GM18519 (cell line): ENCODE data around the gene FZD1.

Source experiments
- ATAC-seq: cut with Tn5 transposase; IDR thresholded peaks from one replicate; pipeline ENCODE4 v1.9.1; 2021; ENCODE audit warnings: mild to moderate bottlenecking, moderate library complexity; ENCODE audit not compliant: unreplicated experiment, low FRiP score

Gene FZD1

GRCh38 chr7:91264046-91264923, at the start of gene FZD1:
Gene FZD1 (plus strand): TSS chr7:91264433. CDS start chr7:91264881, 448 bp downstream.
- ATAC-seq = peak; percentile 86

- no peak for ATAC-seq
Measured at GRCh38 chr7:91226411-91226810, 37.8 kb upstream of the FZD1 start.

DNA sequence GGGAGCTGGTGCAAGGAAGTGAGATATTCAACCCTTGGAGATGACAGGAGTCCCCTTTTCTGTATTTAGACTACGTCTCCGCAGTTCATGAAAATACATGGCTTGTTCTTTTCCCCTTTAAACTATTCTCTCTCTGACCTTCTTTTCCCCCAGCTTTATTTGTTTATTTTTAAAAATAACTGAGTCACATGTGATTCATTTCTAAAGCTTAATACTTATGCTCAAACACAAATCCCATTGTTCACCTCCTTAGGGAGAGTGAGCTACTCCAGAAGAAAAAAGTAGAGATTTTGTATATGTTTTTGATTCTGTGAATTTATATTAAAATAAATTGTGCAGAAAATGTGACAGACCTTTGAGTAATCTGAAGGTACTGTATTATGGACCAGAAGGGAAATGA, 35.9 kb upstream of the FZD1 start:
- ATAC-seq = no peak

DNA sequence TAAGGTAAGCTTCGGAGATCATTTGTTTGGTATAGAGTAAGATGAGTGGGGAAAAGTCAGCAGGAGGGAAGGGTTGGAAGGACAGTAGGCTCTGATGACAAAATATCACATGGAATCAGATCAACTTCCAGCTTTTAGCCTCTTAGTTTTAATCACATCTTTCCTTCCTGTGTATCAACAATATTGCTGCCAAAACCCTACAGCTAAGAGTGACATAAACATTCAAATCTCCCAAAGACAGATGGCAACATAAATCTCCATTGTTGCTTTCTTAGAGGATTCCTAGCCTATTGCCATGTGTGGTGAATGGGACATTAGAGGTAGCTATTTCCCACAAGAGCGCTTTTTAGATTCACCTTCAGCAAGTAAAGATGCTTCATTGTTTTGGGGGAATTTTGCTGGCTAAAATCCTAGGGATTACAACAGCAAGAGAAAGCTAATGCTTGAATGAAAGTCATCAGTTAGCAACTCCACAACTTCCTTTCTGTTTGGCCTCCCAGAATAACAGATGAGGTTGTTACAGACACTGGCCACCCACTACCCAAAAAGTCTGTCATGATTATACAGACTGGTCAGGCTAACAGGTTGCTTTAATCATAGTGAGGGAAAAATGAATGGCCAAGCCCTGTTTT, 35.2 kb upstream of the FZD1 start:
- no peak for ATAC-seq

DNA sequence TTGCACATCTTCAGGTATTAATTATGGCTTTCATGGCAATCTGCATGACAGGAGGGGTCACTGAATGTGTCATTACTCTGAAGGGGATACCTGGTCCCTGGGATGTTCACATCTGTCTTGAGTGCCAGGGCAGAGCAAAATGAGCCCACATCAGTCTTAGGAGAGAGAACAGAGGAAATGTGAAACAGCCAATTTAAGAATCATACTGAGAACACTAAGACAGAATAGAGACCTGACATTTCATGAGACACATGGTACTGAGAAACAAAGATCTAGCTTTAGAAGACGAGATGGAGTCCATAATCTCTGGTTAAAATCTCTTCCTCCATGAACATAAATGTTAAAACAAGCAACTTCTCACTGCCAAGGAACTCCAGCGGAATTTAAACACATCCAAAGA, 34.1 kb upstream of the FZD1 start:
- ATAC-seq = no peak

DNA sequence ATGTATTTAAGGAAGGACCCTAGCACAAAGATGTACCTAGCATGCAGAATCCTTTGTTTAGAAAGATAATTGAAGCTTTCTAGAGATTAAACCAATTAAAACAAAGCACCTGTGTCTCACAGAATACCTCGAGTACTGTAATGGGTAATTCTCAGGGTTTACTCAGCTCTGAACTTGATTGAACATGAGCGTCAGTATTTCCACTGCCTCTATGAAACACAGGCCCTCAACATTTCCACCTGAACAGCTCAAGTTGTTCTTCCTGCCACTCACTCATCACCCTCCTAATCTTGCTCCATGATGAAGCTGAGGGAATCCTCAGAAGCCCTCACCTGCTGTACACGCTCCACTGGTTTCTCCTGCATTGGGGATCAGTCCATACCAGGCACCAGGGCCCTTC, 33.7 kb upstream of the FZD1 start:
- no peak for ATAC-seq

DNA sequence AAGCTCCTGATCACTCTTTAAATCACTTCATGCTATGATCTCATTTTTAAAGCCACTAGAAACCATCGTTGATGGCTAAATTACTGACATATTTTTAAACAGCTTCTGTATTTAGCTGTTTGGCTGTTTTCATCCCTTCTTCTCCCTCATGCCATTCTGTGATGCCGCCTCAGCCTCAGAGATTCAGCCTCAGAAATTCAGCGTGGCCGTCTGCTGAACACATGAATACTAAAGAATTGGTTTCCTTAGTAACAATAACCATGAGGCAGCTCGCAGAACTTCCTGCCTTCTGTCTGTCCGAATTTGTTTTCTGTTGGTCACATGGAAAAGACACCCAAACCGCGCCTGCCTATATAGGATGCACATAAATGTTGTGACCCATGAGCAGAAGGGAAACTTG, 31.0 kb upstream of the FZD1 start:
- ATAC-seq = no peak

DNA sequence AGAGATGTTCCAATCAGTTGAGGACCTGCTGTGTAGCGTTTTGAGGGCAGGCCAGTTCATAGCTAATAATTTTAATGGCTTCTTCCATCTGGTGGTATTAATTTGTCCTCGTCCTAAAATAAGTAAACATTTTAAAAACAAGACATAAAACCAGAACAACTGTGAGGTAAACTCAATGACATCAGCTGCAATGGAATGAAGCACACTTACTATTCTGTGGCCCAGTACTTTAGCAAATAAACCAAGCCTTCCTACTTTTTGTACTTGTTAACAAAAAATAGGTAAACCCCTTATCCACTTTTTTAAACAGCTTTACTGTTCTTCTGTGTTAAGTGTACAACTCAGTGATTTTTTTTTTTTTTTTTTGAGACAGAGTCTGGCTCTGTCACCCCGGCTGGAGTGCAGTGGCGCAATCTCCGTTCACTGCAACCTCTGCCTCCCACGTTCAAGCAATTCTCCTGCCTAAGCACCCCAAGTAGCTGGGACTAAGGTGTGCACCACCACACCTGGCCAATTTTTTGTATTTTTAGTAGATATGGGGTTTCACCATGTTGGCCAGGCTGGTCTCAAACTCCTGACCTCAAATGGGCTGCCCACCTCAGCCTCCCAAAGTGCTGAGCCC, 28.9 kb upstream of the FZD1 start:
- ATAC-seq = no peak

GRCh38 chr7:91239171-91239604, 25.0 kb upstream of the FZD1 start:
- no peak for ATAC-seq

DNA sequence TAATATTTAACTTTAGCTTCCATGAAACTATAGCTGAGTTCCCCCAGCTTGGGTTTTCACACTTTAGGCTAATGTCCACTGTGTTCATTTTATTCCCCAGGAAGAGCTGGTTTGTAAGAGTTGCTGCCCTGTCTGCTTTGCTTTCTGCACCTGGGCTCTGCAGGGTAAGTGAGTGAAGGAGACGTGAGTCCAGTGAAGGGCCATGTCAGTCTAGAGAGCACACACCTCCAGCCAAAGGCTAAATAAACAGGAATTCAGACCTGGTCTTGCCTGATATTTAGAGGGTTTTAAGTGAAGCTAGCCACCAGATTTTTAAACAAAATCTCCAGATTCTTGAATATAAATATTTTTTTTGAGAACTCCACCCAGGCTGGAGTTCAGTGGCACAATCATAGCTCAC, 24.5 kb upstream of the FZD1 start:
- ATAC-seq = no peak

- no peak for ATAC-seq
Measured at GRCh38 chr7:91240376-91240941, 23.8 kb upstream of the FZD1 start.

- no peak for ATAC-seq
Measured at GRCh38 chr7:91242097-91242844, 22.0 kb upstream of the FZD1 start.

DNA sequence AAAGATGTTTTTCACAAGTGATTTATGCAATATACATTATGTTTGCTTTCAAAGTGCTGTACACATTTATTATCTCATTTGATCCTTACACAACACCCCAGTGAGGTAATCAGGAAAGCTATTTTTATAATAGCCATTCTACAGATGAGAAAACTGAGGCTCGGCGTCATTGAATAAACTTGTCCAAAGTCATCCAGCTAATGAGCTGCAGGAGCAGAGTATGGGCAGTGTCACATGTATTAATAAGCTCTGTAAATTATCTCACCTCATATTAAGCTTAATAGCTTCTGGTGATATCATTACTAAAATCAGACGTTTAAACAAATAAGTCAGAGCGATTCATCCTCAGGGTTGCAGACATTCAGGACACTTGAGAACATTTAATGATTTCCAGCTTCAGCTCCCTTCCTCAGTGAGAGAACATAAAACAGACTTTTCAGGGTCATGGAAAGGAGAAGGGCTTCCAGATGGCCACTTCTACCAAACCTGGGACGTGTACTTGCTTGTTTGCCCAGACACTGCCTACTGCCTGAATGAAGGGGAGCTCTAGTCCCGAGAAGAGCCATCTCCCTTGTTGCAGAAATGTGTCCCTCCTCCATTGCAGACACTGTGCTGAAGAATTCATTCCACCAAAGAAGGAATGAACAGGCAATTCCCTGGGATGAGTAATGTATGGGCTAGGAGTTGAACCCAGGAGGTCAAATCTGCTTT, 20.5 kb upstream of the FZD1 start:
- no peak for ATAC-seq

DNA sequence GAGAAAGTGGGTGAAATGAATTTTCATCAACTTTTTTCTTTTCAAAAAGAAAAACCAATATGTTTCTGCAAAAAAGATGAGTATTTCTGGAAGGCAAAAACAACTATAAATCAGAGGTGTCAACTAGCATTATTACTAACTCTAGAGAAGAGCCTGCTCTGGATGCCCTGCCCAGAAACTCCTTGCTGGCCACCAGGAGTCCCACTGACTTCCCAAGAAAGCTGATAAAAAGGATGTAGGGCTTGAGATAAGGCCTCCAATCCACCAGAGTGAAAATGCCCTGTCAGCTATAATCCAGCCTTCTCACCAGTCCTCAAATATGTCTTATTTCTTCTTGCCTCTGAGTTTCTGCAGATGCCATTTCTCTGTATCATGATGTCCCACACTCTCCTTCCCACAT, 16.7 kb upstream of the FZD1 start:
- ATAC-seq = no peak

DNA sequence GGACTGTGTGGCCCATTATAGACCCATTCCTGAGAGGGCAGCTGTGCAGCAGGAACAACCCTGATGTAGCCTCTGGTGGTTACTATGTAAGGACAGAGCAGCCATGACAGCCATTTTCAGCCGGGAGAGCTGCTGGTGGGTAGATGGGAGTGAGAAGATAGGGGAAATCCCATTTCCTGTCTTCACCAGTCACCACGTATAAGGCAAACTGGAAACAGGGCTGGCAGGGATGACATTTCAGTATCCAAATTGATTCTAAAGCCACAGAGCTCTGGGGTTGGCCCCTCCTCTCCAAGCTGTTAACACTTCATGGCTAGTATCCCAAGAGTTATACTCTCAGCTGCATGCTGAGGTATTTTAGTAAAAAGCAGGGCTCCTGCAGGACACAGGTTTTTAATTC, 15.2 kb upstream of the FZD1 start:
- ATAC-seq = no peak

DNA sequence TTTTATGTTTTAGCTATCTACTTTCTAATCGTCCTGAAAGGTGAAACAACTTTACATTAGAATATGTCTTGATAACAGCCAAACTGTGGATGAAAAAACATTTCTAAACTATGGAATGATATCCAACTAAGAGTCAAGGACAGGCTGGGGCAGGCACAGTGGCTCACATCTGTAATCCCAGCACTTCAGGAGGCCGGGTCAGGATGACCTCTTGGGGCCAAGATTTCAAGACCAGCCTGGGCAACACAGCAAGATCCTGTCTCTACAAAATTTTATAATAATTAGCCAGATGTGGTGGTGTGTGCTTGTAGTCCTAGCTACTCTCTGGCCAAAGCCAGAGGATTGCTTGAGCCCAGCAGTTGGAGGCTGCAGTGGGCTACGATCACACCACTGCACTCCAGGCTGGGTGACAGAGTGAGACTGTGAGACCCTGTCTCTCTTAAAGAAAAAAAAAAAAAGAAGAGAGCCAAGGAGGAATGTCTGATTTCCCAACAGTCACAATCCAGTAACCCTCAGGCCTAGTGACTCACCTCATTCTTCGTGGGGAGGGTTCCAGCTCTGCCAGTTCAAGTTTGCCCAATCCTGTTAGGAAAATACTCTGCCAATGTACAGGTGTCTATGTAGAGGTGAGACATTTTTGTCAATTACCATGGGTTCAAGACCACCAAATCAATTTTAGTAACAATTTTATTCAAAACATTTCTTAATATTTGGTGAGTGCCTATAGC, 14.6 kb upstream of the FZD1 start:
- ATAC-seq = no peak

DNA sequence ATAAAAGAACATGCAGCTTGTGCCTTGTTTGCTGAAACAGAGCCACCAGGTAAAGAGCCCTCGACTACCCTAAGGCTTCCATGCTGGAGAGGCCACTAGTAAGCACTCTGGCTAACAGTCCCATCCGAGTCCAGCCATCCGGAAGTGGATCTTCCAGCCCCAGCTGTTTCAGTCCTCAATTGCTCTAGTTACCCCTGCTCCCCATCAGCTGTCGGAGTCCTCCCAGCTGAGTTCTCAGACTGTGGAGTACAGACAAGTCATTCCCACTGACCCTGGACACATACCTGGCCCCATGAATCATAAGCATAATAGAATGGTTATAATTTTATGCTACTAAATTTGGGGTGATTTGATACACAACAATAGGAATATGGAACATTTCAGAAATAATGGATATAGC, 13.5 kb upstream of the FZD1 start:
- ATAC-seq = no peak

DNA sequence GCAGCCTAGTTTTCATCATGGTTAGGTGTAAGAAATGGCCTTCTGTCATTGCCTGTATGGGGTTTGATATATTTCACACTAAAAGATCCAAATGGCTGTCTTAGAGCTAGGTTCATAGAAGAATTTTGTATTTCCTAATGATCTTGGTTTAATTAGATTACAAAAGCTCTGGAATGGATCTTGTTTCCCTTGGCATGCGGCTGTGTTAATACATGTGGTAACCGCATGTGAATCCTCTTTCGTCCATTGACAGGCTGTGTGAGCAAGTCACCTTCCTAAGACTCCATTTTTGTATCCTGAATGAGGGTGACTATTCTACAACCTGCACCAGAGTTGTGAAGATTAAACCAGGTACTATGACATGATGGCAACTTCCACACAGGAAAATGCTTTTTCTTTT, 12.4 kb upstream of the FZD1 start:
- ATAC-seq = no peak

- no peak for ATAC-seq
Measured at GRCh38 chr7:91263384-91264045, 718 bp upstream of the FZD1 start.
